Stimulated activated CD8-positive, alpha-beta memory T cell treated with anti-CD3 and anti-CD28 coated beads, Interleukin-12 subunit alpha, Interleukin-12 subunit beta, amount 100 ng/mL, for 24 hours (primary cell): ENCODE measurements around the gene CASS4.
"Not testable (repeated sequence)": the region's sequence is repeated elsewhere in the genome, so short reads cannot be mapped to it uniquely, and the experiment has no call there.

ENCODE experiments used
- DNase-seq: peaks from one replicate; pipeline ENCODE4 v3.0.0-alpha.2; 2020; ENCODE audit errors: extremely low read depth

CASS4 gene

GRCh38 chr20:56411759-56412472 lies at the start of gene CASS4:
Gene CASS4 (plus strand): TSS chr20:56412260. CDS start chr20:56412459, 199 bp downstream.
- DNase-seq: no peak

GRCh38 chr20:56362833-56363413 lies 49.1 kb upstream of the CASS4 start:
- DNase-seq: no peak

- no peak for DNase-seq
Observed at GRCh38 chr20:56363491-56363890, 48.6 kb upstream of the CASS4 start.

- no peak for DNase-seq
Observed at GRCh38 chr20:56368351-56369134, 43.5 kb upstream of the CASS4 start.

GRCh38 chr20:56369179-56369578 lies 42.9 kb upstream of the CASS4 start:
- no peak for DNase-seq

- DNase-seq: no peak
Observed at GRCh38 chr20:56371977-56372376, 40.1 kb upstream of the CASS4 start.

- DNase-seq: no peak
Observed at GRCh38 chr20:56372850-56373249, 39.2 kb upstream of the CASS4 start.

- no peak for DNase-seq
Observed at GRCh38 chr20:56373942-56374341, 38.1 kb upstream of the CASS4 start.

- DNase-seq: no peak
Observed at GRCh38 chr20:56376331-56376730, 35.7 kb upstream of the CASS4 start.

GRCh38 chr20:56378386-56378785 lies 33.7 kb upstream of the CASS4 start:
- no peak for DNase-seq

GRCh38 chr20:56380375-56380774 lies 31.7 kb upstream of the CASS4 start:
- no peak for DNase-seq

- no peak for DNase-seq
Observed at GRCh38 chr20:56381501-56381900, 30.6 kb upstream of the CASS4 start.

GRCh38 chr20:56382696-56383095 lies 29.4 kb upstream of the CASS4 start:
- no peak for DNase-seq

GRCh38 chr20:56383334-56383733 lies 28.7 kb upstream of the CASS4 start:
- no peak for DNase-seq

GRCh38 chr20:56385130-56385529 lies 26.9 kb upstream of the CASS4 start:
- DNase-seq: no peak

- no peak for DNase-seq
Observed at GRCh38 chr20:56386219-56386618, 25.8 kb upstream of the CASS4 start.

GRCh38 chr20:56388882-56389281 lies 23.2 kb upstream of the CASS4 start:
- DNase-seq: no peak

- DNase-seq: no peak
Observed at GRCh38 chr20:56389807-56390206, 22.3 kb upstream of the CASS4 start.

GRCh38 chr20:56390396-56390795 lies 21.7 kb upstream of the CASS4 start:
- DNase-seq: not testable (repeated sequence)

GRCh38 chr20:56391037-56391436 lies 21.0 kb upstream of the CASS4 start:
- no peak for DNase-seq

GRCh38 chr20:56391596-56392131 lies 20.4 kb upstream of the CASS4 start:
- DNase-seq: no peak

- peak; percentile 99 for DNase-seq
Observed at GRCh38 chr20:56392132-56392880, 19.8 kb upstream of the CASS4 start, which contains the start of the genes AURKA and CSTF1. Gene AURKA (minus strand): TSS chr20:56392215. CDS start chr20:56388197, 4,018 bp downstream. Gene CSTF1 (plus strand): TSS chr20:56392645. CDS start chr20:56395553, 2,908 bp downstream.
